Measurements from ENCODE around the gene LAMA5.

Gene LAMA5

DNA sequence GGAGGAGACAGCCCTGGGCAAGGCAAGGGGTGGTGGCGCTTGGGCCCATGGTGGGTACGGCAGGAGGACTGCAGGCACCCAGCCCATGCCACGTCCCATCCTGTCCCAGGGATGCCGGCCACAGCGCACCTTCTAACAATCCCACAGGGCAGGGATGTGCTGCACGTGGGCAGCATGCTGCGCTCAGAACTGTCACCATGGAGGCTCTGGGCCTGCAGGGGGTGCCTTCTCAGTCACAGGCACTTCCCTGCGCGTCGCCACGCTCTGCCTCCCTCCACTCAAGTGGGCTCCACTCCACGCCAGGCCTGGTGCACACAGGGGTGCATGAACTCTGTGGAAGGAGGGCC, 37.6 kb upstream of the LAMA5 start:
- DNase-seq, result no peak

DNA sequence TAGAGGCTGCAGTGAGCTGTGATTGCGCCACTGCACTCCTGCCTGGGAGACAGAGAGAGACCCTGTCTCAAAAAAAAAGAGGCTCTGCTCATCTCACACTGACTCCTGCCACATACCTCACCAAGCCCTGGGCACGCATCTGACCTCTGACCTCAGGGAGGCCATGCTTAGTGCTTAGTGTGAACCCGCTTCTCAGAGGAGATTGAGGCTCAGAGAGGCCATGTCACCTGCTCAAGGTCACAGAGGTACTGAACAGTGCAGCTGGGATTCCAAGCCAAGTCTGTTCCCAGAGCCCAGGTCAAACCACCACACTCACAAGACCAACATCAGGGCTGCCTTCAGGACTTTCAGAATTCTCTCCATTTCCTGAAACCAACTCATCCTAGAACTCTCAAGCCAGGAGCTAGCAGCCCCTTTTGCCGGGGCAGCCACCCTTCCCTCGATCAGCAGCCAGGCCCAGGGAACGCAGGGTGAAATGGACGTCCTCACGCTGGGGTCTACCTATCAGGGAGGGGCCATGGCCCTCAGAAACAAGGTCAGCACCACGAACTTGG, 37.1 kb upstream of the LAMA5 start:
- DNase-seq, result no peak

DNA sequence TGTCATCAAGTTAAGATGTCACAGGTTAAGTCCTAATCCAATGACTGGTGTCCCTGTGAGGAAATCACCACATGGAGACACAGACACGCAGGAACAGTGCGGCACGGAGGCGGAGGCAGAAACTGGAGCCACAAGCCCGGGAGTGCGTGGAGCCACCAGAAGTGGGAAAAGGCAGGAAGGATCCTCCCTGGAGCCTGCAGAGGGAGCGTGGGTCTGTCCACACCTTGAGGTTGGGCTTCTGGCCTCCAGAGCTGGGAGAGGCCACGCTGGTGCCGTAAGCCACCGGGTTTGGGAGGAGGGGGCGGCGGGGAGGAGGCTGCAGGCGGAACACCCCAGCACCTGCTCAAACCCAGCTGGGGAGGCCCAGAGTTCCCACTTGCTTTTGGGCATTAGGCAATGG, 36.2 kb upstream of the LAMA5 start:
- no peak for DNase-seq

DNA sequence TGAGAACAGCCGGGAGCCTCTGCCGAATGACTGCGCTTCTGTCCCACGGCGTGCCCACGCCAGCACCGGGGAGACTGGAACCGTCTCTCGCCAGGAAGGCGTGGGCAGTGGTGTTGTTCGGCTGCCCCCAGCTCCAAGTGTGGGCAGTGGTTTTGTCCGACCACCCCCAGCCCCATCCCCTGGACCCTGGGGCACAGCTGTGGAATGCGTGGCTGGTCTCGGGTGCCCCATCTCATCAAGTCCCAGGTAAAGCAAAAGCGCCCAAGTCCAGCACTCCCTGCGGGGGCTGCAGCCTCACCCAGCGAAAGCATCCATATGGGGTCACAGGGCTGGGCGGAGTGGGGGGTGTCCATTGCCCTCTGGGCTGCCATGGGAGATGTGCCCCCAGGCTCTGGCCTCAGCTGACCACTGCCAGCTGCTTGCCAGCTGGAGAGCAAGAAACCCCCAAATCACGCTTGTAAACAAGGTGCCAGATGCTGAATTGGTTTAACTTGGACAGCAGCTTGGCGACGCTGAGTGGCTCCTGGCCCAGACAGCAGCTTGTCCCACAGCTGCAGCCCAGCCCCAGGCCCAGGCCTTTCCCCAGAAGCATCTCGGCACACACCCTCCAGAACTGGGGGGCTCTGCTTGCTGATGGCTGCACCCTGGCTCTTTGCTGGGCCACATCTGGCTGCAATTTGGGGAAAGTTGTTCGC, 35.5 kb upstream of the LAMA5 start:
- no peak for DNase-seq

DNA sequence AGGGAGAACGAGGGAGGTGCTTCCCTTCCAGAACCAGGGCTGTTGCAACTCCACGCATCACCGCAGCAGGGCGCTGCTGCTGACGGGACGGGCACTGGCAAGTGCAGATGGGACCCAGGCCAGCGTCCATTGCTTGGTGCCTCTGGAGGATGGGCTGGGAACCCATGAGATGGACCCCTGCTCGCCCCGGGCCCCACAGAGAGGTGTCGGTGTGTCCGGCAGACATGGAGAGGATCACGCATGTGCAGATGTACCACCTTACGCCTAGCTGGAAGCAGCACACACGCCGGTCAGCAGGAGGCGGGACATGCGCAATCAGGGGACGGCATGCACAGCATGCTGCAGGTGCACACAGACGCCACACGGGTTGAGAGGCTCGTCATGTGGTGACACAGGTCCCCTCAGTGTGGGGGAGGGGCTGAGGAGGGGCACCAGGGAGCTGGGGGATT, 34.2 kb upstream of the LAMA5 start:
- DNase-seq, result no peak

DNA sequence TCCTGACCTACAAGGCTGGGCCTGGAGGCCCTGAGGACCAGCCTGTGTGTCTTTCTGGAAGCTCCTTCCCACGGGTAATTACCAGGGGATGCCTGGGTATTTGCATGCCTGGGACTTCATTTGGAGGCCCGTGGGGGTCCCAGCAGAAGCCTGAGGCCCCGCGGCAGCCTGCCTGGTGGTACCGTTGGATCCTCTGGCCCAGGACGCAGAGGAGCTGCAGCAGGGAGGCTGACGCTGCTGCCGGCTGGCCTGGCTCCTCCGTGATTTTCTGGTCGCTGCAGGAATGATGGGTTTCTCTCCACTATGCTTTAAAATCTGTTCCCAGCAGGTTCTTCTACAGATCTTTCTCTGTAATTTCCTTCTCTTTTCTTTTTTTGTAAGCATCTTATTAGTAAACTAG, 33.4 kb upstream of the LAMA5 start:
- DNase-seq, result no peak

- no peak for DNase-seq
These were observed 32.9 kb upstream of the LAMA5 start for GRCh38 chr20:62400021-62400420.

DNA sequence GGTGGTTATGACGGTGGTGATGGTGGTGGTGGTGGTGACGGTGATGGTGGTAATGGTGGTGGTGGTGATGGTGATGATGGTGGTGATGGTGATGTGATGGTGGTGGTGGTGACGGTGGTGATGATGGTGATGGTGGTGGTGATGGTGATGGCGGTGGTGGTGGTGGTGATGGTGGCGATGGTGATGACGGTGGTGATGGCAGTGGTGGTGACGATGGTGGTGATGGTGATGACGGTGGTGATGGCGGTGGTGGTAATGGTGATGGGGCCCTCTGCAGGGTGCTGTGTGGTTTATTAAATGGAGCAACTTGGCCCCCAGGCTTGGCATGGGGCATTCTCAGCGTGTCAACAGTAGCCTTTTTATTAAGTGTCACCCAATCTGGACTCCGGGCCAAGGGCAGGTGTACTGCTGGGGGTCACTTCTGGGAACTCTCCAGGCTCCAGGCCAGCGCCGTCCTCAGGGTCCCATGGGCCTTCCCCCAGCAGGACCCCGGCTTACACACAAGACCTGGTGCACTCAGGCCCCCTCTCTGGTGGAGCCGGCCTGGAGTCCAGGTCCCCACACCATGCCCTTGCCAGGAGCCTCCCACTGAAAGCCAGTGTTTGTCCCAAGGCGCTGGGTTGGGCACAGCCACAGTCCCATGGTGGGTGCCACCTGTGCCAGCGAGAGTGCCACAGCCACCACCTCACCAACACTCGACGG, 31.2 kb upstream of the LAMA5 start:
- DNase-seq, result no peak

- DNase-seq, result no peak
These were observed 29.5 kb upstream of the LAMA5 start for GRCh38 chr20:62396367-62397239.

- DNase-seq, result no peak
These were observed 28.5 kb upstream of the LAMA5 start for GRCh38 chr20:62395311-62396242.

DNA sequence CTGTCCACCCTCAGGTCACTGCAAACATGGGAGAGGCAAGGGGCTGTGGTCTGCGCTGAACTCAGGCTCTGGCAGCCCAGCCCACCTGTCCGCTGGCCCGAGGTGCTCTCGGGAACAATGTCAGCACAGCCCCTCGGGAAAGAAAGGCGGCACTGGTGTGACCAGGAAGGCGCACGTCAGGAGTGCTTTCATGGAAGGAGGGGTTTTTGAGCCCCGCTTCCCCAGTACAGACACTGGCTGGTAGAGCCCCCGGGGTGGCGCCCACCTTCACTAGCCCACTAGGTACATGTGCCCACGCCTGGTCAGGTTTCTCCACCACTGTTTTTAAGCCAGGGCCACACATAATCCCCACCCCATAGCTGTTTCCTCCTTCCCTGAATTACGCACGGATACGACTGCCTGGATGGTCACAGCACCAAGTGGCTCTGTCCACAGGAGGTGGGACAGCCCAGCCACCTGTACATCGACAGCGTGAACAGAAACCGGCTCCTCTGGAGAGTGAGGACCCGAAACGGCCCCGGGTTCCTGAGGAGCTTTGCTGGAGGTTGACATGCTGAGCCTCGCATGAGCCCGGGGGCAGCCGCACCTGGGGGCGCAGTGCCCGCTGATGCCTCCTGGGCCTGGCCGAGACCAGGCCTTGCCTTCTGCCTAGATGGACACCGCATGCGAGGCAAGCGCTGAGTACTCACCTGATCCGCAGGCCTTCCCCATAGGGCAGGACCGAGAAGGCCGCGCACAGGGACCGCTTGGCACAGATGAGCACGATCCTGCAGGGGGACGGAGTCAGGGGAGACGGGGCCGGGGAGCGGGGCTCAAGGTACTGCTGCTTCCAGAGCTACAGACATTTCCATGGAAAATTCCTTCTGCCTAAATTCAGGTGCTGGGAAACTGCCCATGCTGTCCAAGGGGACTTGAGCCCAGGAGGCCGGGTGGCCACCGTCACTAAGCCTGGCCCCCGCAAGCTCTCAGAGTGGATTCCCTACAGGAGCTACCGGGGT, 27.4 kb upstream of the LAMA5 start:
- no peak for DNase-seq

DNA sequence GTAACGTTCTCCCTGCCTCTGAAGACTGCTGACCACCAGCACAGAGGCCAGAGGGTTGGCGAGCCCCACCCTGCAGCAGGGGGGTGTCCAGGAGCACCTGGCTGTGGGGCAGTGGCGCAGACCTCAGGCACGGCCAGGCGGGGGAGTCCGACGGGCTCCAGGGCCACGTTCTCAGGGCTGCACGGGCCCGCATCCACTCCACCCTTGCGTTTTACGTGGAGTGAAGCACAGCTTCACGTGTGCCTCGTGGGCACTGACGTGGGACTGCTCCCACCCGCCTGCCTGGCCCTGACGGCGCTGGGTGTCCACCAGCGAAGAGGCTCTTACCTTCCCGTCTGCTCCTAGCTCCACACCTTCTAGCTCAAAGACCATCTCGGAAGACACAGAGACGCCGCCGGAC, 26.7 kb upstream of the LAMA5 start:
- DNase-seq, result no peak

- no peak for DNase-seq
These were observed 26.2 kb upstream of the LAMA5 start for GRCh38 chr20:62393335-62393665.

GRCh38 chr20:62392621-62393334, 25.7 kb upstream of the LAMA5 start:
- DNase-seq, result no peak

DNA sequence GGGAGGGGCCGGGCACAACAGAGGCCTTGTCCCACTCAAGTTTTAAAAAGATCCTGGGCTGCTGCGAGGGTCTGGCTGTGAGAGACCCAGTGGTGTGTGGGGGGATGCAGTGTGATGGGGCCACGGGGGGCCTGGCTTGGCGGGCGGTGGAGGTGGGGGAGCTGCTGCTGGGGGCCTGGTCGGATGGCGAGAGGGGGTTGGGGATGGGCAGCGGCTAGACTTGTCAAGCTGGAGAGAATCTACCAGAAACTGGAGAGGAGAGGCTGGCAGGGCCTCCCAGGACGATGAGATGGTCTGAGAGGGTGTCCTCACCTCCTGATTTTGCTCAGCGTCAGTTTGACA, 24.9 kb upstream of the LAMA5 start:
- DNase-seq, result no peak

GRCh38 chr20:62391165-62392076, 24.3 kb upstream of the LAMA5 start:
- DNase-seq, result no peak

DNA sequence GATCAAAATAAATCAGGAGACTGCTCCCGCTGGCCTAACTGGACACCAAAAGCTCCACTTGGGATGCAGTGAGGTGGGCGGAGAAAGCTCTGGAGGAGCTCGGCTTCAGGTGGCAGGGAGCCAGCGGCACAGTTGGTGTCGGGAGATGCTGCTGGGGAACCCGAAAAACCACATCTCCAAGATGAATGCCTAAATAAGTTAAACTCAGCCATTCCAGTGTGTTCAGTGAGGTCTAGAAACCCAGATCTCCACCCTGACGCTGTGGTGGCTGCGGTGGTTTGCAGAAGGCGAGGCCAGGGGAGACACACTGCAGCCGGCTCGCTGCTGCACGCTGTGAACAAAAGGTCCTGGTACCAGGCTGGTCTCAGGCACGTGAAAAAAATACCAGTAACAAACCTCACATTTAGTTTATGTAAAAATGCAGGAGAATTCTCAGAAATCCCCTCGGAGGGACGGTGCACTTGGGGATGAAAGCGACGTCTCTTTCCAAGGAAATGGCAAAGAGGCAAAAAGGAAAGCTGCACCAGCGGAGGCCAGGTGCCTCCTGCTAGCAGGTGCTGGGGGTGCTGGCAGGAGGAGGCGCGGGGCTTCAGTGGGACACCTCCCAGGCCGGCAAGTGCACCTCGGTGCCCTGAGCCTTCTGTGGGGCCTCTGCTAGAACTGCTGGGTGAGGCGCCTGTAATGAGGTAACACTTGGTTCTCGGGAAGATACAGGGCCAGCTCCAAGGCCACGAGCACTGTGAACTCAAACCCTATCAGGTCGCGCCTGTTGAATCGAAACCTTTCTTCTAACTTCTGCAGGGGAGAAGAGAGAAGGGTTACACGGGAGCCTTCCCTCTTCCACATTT, 23.4 kb upstream of the LAMA5 start:
- DNase-seq, result no peak

- no peak for DNase-seq
These were observed 22.5 kb upstream of the LAMA5 start for GRCh38 chr20:62389601-62390087.
